ENCODE results near the gene THRA.

THRA gene

GRCh38 chr17:40027614-40028012 lies 35.2 kb upstream of the THRA start:
- DNase-seq (ENCODE audit: low read depth in 1 of 2, low spot score in 1 of 2): no peak
- TF ChIP-seq REST (IDR thresholded peaks at IDR 0.05; ENCODE audit: insufficient replicate concordance, low read depth) (no peak), GABPA (IDR thresholded peaks at IDR 0.05; ENCODE audit: low read depth) (no peak), POLR2AphosphoS5 (IDR thresholded peaks at IDR 0.05; ENCODE audit: low read depth) (no peak), SPI1 (IDR thresholded peaks at IDR 0.05; ENCODE audit: borderline replicate concordance, low read depth) (no peak), CTCF (IDR thresholded peaks at IDR 0.05; ENCODE audit: insufficient read depth, low read length) (no peak)
- Histone ChIP-seq H3K4me3 (replicated peaks; ENCODE audit: insufficient read depth, low read length) (no peak overlapping the region), H3K27me3 (ENCODE audit: insufficient read depth, poor library complexity, severe bottlenecking) (no peaks in the 10 kb centered on the region), H3K27ac (replicated peaks) (no peak overlapping the region)

- Histone ChIP-seq H3K27me3 (ENCODE audit: insufficient read depth, poor library complexity, severe bottlenecking) (no peaks in the 10 kb centered on the region), H3K27ac (replicated peaks) (no peak overlapping the region), H3K4me3 (replicated peaks; ENCODE audit: insufficient read depth, low read length) (no peak overlapping the region)
- TF ChIP-seq POLR2AphosphoS5 (IDR thresholded peaks at IDR 0.05; ENCODE audit: low read depth) (no peak), REST (IDR thresholded peaks at IDR 0.05; ENCODE audit: insufficient replicate concordance, low read depth) (no peak), CTCF (IDR thresholded peaks at IDR 0.05; ENCODE audit: insufficient read depth, low read length) (no peak), SPI1 (IDR thresholded peaks at IDR 0.05; ENCODE audit: borderline replicate concordance, low read depth) (no peak), GABPA (IDR thresholded peaks at IDR 0.05; ENCODE audit: low read depth) (no peak)
- no peak for DNase-seq (ENCODE audit: low read depth in 1 of 2, low spot score in 1 of 2)
Observed at GRCh38 chr17:40028595-40028994, 34.2 kb upstream of the THRA start.

GRCh38 chr17:40031706-40032105 lies 31.1 kb upstream of the THRA start:
- Histone ChIP-seq H3K4me3 (replicated peaks; ENCODE audit: insufficient read depth, low read length) (no peak overlapping the region), H3K27me3 (ENCODE audit: insufficient read depth, poor library complexity, severe bottlenecking) (no peaks in the 10 kb centered on the region), H3K27ac (replicated peaks) (no peak overlapping the region)
- DNase-seq (ENCODE audit: low read depth in 1 of 2, low spot score in 1 of 2): no peak
- TF ChIP-seq REST (IDR thresholded peaks at IDR 0.05; ENCODE audit: insufficient replicate concordance, low read depth) (no peak), POLR2AphosphoS5 (IDR thresholded peaks at IDR 0.05; ENCODE audit: low read depth) (no peak), CTCF (IDR thresholded peaks at IDR 0.05; ENCODE audit: insufficient read depth, low read length) (no peak), GABPA (IDR thresholded peaks at IDR 0.05; ENCODE audit: low read depth) (no peak), SPI1 (IDR thresholded peaks at IDR 0.05; ENCODE audit: borderline replicate concordance, low read depth) (no peak)
